Immature natural killer cell (primary cell): ENCODE measurements around the gene CNIH3. TPM values are rescaled to one million over a fixed set of nuclear protein-coding genes. Genes with fewer than 3 reads are reported as not detected.

Experiments
- DNase-seq, 3 donors: peaks; one replicate each; pipeline ENCODE4 v3.0.0; 2022; ENCODE audit warnings: mixed read lengths in 1 of 3
- H3K27ac Mint-ChIP-seq, 6 donors: one replicate each; pipeline ENCODE4 v1.8.0; 2020; ENCODE audit warnings: mixed read lengths in 6 of 6, mild to moderate bottlenecking in 5 of 6, inconsistent platforms in 4 of 6, moderate library complexity in 3 of 6
- H3K27me3 Mint-ChIP-seq, 3 donors: one replicate each; pipeline ENCODE4 v1.8.0; 2020 to 2021; ENCODE audit warnings: low read depth in 3 of 3, mild to moderate bottlenecking in 3 of 3, mixed read lengths in 3 of 3, moderate library complexity in 3 of 3, inconsistent platforms in 1 of 3
- H3K36me3 Mint-ChIP-seq, 3 donors: one replicate each; pipeline ENCODE4 v1.8.0; 2020; ENCODE audit warnings: mixed read lengths in 3 of 3, inconsistent platforms in 2 of 3, mild to moderate bottlenecking in 2 of 3
- H3K4me1 Mint-ChIP-seq, 2 donors: one replicate each; pipeline ENCODE4 v1.8.0; 2020; ENCODE audit warnings: inconsistent platforms in 2 of 2, mild to moderate bottlenecking in 2 of 2, mixed read lengths in 2 of 2, moderate library complexity in 1 of 2
- H3K4me3 Mint-ChIP-seq, 5 donors: one replicate each; pipeline ENCODE4 v1.8.0; 2020; ENCODE audit warnings: mild to moderate bottlenecking in 5 of 5, mixed read lengths in 5 of 5, inconsistent platforms in 3 of 5, moderate library complexity in 3 of 5
- H3K9me3 Mint-ChIP-seq, 6 donors: one replicate each; pipeline ENCODE4 v1.8.0; 2020; ENCODE audit warnings: mild to moderate bottlenecking in 6 of 6, mixed read lengths in 6 of 6, inconsistent platforms in 4 of 6, moderate library complexity in 3 of 6
- polyA plus RNA-seq, 3 donors: library from polyadenylated mRNA; unstranded; fragments of 300-500 nt; fragmentation: Illumina TruSeq; gene quantifications; one replicate each; pipeline ENCODE4 v1.2.3, GENCODE V29; 2021

CNIH3 gene
- polyA plus RNA-seq, 3 donors from 2014 or later = 1.3 to 2.0 (median 1.7) TPM

GRCh38 chr1:224744521-224744920, 128.4 kb downstream of the CNIH3 start:
- no peak overlapping the region for H3K4me3 Mint-ChIP-seq
- no peaks in the 10 kb centered on the region for H3K36me3 Mint-ChIP-seq
- peaks cover 3 to 7% (median 4%) of the 10 kb centered on the region in 3 donors for H3K27me3 Mint-ChIP-seq
- DNase-seq = no peak
- no peak overlapping the region for H3K27ac Mint-ChIP-seq
- H3K4me1 Mint-ChIP-seq = no peaks in the 10 kb centered on the region
- H3K9me3 Mint-ChIP-seq = peaks cover 0 to 1% (median 0%) of the 10 kb centered on the region in 6 donors

- H3K9me3 Mint-ChIP-seq = peaks cover 0 to 1% (median 0%) of the 10 kb centered on the region in 6 donors
These were observed 129.3 kb downstream of the CNIH3 start for GRCh38 chr1:224745394-224745793.

GRCh38 chr1:224745924-224746323, 129.8 kb downstream of the CNIH3 start:
- Mint-ChIP-seq H3K27ac (no peak overlapping the region), H3K4me1 (no peaks in the 10 kb centered on the region), H3K36me3 (no peaks in the 10 kb centered on the region), H3K9me3 (peaks cover 0 to 1% (median 0%) of the 10 kb centered on the region in 6 donors), H3K4me3 (no peak overlapping the region), H3K27me3 (peaks cover 3 to 7% (median 4%) of the 10 kb centered on the region in 3 donors)
- no peak for DNase-seq

More at GRCh38 chr1:224745394-224745793, 129.3 kb downstream of the CNIH3 start:
- no peaks in the 10 kb centered on the region for H3K36me3 Mint-ChIP-seq
- H3K27me3 Mint-ChIP-seq = peaks cover 3 to 7% (median 4%) of the 10 kb centered on the region in 3 donors
- no peaks in the 10 kb centered on the region for H3K4me1 Mint-ChIP-seq
- H3K27ac Mint-ChIP-seq = no peak overlapping the region
- no peak for DNase-seq
- H3K4me3 Mint-ChIP-seq = no peak overlapping the region

- H3K27me3 Mint-ChIP-seq = peaks cover 3 to 8% (median 5%) of the 10 kb centered on the region in 3 donors
- peaks cover 0 to 1% (median 0%) of the 10 kb centered on the region in 6 donors for H3K9me3 Mint-ChIP-seq
- no peaks in the 10 kb centered on the region for H3K4me1 Mint-ChIP-seq
- DNase-seq = no peak
- H3K36me3 Mint-ChIP-seq = no peaks in the 10 kb centered on the region
- H3K27ac Mint-ChIP-seq = no peak overlapping the region
- no peak overlapping the region for H3K4me3 Mint-ChIP-seq
These were observed 131.5 kb downstream of the CNIH3 start for GRCh38 chr1:224747578-224747977.

- Mint-ChIP-seq H3K27me3 (peaks cover 0 to 10% (median 8%) of the 10 kb centered on the region in 3 donors), H3K27ac (no peak overlapping the region), H3K36me3 (no peaks in the 10 kb centered on the region), H3K4me1 (no peaks in the 10 kb centered on the region), H3K4me3 (no peak overlapping the region), H3K9me3 (no peaks in the 10 kb centered on the region)
- no peak for DNase-seq
These were observed 133.8 kb downstream of the CNIH3 start for GRCh38 chr1:224749916-224750315.

GRCh38 chr1:224751624-224752311, 135.7 kb downstream of the CNIH3 start:
- no peak for DNase-seq
- H3K4me1 Mint-ChIP-seq = no peaks in the 10 kb centered on the region
- no peaks in the 10 kb centered on the region for H3K36me3 Mint-ChIP-seq
- H3K27ac Mint-ChIP-seq = no peak overlapping the region
- H3K27me3 Mint-ChIP-seq = peaks cover 0 to 9% (median 5%) of the 10 kb centered on the region in 3 donors
- H3K9me3 Mint-ChIP-seq = no peaks in the 10 kb centered on the region
- no peak overlapping the region for H3K4me3 Mint-ChIP-seq

GRCh38 chr1:224753491-224753890, 137.4 kb downstream of the CNIH3 start:
- no peaks in the 10 kb centered on the region for H3K36me3 Mint-ChIP-seq
- H3K27me3 Mint-ChIP-seq = peaks cover 0 to 12% (median 9%) of the 10 kb centered on the region in 3 donors
- no peak overlapping the region for H3K4me3 Mint-ChIP-seq
- H3K27ac Mint-ChIP-seq = no peak overlapping the region
- peaks cover 0 to 3% (median 0%) of the 10 kb centered on the region in 6 donors for H3K9me3 Mint-ChIP-seq
- DNase-seq = no peak
- no peaks in the 10 kb centered on the region for H3K4me1 Mint-ChIP-seq

- Mint-ChIP-seq H3K9me3 (peaks cover 2 to 11% (median 5%) of the 10 kb centered on the region in 6 donors), H3K27ac (no peak overlapping the region), H3K27me3 (peaks cover 0 to 12% (median 11%) of the 10 kb centered on the region in 3 donors), H3K4me3 (no peak overlapping the region), H3K36me3 (peaks cover 0 to 4% (median 3%) of the 10 kb centered on the region in 3 donors), H3K4me1 (no peaks in the 10 kb centered on the region)
- DNase-seq = no peak
These were observed 139.5 kb downstream of the CNIH3 start for GRCh38 chr1:224755586-224755985.

GRCh38 chr1:224757508-224757907, 141.4 kb downstream of the CNIH3 start:
- DNase-seq = no peak
- Mint-ChIP-seq H3K27me3 (peaks cover 0 to 15% (median 10%) of the 10 kb centered on the region in 3 donors), H3K4me1 (no peaks in the 10 kb centered on the region), H3K36me3 (peaks cover 0 to 4% (median 3%) of the 10 kb centered on the region in 3 donors), H3K4me3 (no peak overlapping the region), H3K27ac (no peak overlapping the region), H3K9me3 (peaks cover 2 to 11% (median 5%) of the 10 kb centered on the region in 6 donors)

GRCh38 chr1:224759135-224759534, 143.0 kb downstream of the CNIH3 start:
- Mint-ChIP-seq H3K27ac (no peak overlapping the region), H3K4me3 (no peak overlapping the region), H3K36me3 (peaks cover 0 to 4% (median 3%) of the 10 kb centered on the region in 3 donors)

GRCh38 chr1:224759681-224760091, 143.6 kb downstream of the CNIH3 start:
- DNase-seq = no peak
- Mint-ChIP-seq H3K27me3 (peaks cover 0 to 12% (median 9%) of the 10 kb centered on the region in 3 donors), H3K36me3 (peaks cover 0 to 4% (median 3%) of the 10 kb centered on the region in 3 donors), H3K4me3 (no peak overlapping the region), H3K27ac (no peak overlapping the region), H3K4me1 (no peaks in the 10 kb centered on the region), H3K9me3 (peaks cover 2 to 11% (median 5%) of the 10 kb centered on the region in 6 donors)

More at GRCh38 chr1:224759135-224759534, 143.0 kb downstream of the CNIH3 start:
- no peaks in the 10 kb centered on the region for H3K4me1 Mint-ChIP-seq
- DNase-seq = no peak
- H3K9me3 Mint-ChIP-seq = peaks cover 2 to 11% (median 5%) of the 10 kb centered on the region in 6 donors
- H3K27me3 Mint-ChIP-seq = peaks cover 0 to 12% (median 9%) of the 10 kb centered on the region in 3 donors

- H3K27me3 Mint-ChIP-seq = peaks cover 0 to 12% (median 9%) of the 10 kb centered on the region in 3 donors
- H3K9me3 Mint-ChIP-seq = peaks cover 2 to 11% (median 5%) of the 10 kb centered on the region in 6 donors
- no peaks in the 10 kb centered on the region for H3K4me1 Mint-ChIP-seq
- H3K36me3 Mint-ChIP-seq = peaks cover 0 to 4% (median 3%) of the 10 kb centered on the region in 3 donors
- DNase-seq = no peak
- no peak overlapping the region for H3K4me3 Mint-ChIP-seq
- no peak overlapping the region for H3K27ac Mint-ChIP-seq
These were observed 144.0 kb downstream of the CNIH3 start for GRCh38 chr1:224760163-224760562.

- H3K27me3 Mint-ChIP-seq = peaks cover 0 to 12% (median 9%) of the 10 kb centered on the region in 3 donors
- H3K4me1 Mint-ChIP-seq = no peaks in the 10 kb centered on the region
- peaks cover 0 to 4% (median 3%) of the 10 kb centered on the region in 3 donors for H3K36me3 Mint-ChIP-seq
- H3K9me3 Mint-ChIP-seq = peaks cover 2 to 11% (median 5%) of the 10 kb centered on the region in 6 donors
- H3K27ac Mint-ChIP-seq = no peak overlapping the region
- DNase-seq = no peak
- H3K4me3 Mint-ChIP-seq = no peak overlapping the region
These were observed 145.1 kb downstream of the CNIH3 start for GRCh38 chr1:224761245-224761644.

GRCh38 chr1:224762046-224762445, 145.9 kb downstream of the CNIH3 start:
- DNase-seq = no peak
- Mint-ChIP-seq H3K27me3 (peaks cover 0 to 12% (median 7%) of the 10 kb centered on the region in 3 donors), H3K9me3 (peaks cover 2 to 11% (median 5%) of the 10 kb centered on the region in 6 donors), H3K4me3 (no peak overlapping the region), H3K4me1 (no peaks in the 10 kb centered on the region), H3K36me3 (peaks cover 0 to 4% (median 3%) of the 10 kb centered on the region in 3 donors), H3K27ac (no peak overlapping the region)
